Common myeloid progenitor, CD34-positive (primary cell): ENCODE results near the gene MIF.

Source experiments
- CTCF ChIA-PET: fragments of 350-600 bp; sonication (Branson Sonifier 250); formaldehyde crosslinking; loops from one replicate; lab custom pipeline; 2021; ENCODE audit warnings: antibody characterized with exemption; lab: Charles Lee
- POLR2A ChIA-PET: fragments of 350-600 bp; sonication (Branson Sonifier 250); formaldehyde crosslinking; loops from one replicate; lab custom pipeline; 2021; ENCODE audit warnings: antibody characterized with exemption; lab: Charles Lee
- DNase-seq, 3 donors: peaks; one replicate each; pipeline versions ENCODE4 v3.0.0 to v3.0.0-alpha.2; 2013
- H3K27ac ChIP-seq, 2 experiments: 1 replicate in 1 of 2; 2 replicates in 1 of 2; pipeline ENCODE4 v1.7.0; 2013; ENCODE audit warnings: inconsistent platforms in 2 of 2, low read length in 2 of 2, mild to moderate bottlenecking in 2 of 2, low read depth in 1 of 2, moderate library complexity in 1 of 2; ENCODE audit not compliant: severe bottlenecking in 2 of 2, insufficient read depth in 1 of 2, poor library complexity in 1 of 2
- H3K27me3 ChIP-seq, 5 experiments: replicated peaks in 2 of 5; 1 replicate in 3 of 5; 2 replicates in 2 of 5; pipeline versions ENCODE4 v1.6.1 to v1.7.0; 2013; ENCODE audit warnings: low read length in 4 of 5, mild to moderate bottlenecking in 2 of 5, moderate library complexity in 2 of 5, inconsistent platforms in 1 of 5; ENCODE audit not compliant: insufficient read depth in 5 of 5, control insufficient read depth in 4 of 5
- H3K36me3 ChIP-seq, 4 experiments: 1 replicate in 2 of 4; 2 replicates in 2 of 4; pipeline versions ENCODE4 v1.6.1 to v1.7.0; 2013; ENCODE audit warnings: low read length in 3 of 4, control low read depth in 1 of 4, mild to moderate bottlenecking in 1 of 4; ENCODE audit not compliant: control insufficient read depth in 4 of 4, insufficient read depth in 4 of 4
- H3K4me1 ChIP-seq, 4 experiments: 1 replicate in 3 of 4; 2 replicates in 1 of 4; pipeline versions ENCODE4 v1.6.1 to v1.7.1; 2013; ENCODE audit warnings: low read length in 3 of 4, mild to moderate bottlenecking in 3 of 4, control low read depth in 1 of 4, inconsistent platforms in 1 of 4, moderate library complexity in 1 of 4; ENCODE audit not compliant: control insufficient read depth in 4 of 4, insufficient read depth in 4 of 4; ENCODE audit errors: control extremely low read depth in 1 of 4
- H3K4me3 ChIP-seq, 7 experiments: 1 replicate in 4 of 7; 2 replicates in 3 of 7; pipeline versions ENCODE4 v1.5.1 to v1.7.0; 2013; ENCODE audit warnings: mild to moderate bottlenecking in 7 of 7, low read length in 6 of 7, moderate library complexity in 6 of 7, inconsistent platforms in 2 of 7, low read depth in 2 of 7, control low read depth in 1 of 7; ENCODE audit not compliant: insufficient read depth in 4 of 7, control insufficient read depth in 1 of 7; ENCODE audit errors: extremely low read depth in 1 of 7
- H3K9me3 ChIP-seq, 5 experiments: 1 replicate in 4 of 5; 2 replicates in 1 of 5; pipeline versions ENCODE4 v1.6.1 to v1.7.1; 2013; ENCODE audit warnings: low read length in 4 of 5, mild to moderate bottlenecking in 2 of 5, inconsistent platforms in 1 of 5, low read depth in 1 of 5, moderate library complexity in 1 of 5; ENCODE audit not compliant: control insufficient read depth in 4 of 5, insufficient read depth in 2 of 5; ENCODE audit errors: control extremely low read depth in 1 of 5
- WGBS: methylation state at CpG from one replicate; pipeline ENCODE4 v1.1.5; 2013; ENCODE audit not compliant: insufficient coverage; 5-methylcytosine and 5-hydroxymethylcytosine counted together

MIF gene

GRCh38 chr22:23889620-23890019, 4.6 kb upstream of the MIF start:
- no peak for DNase-seq
- ChIA-PET POLR2A (interaction anchor here (0.6 kb wide), 1 partner anchor 20 kb away, joined by 3 read pairs; no protein-coding TSS in a partner anchor), CTCF (interaction anchor here (1.5 to 2.2 kb wide), 2 partner anchors 26 to 30 kb away, joined by 4 to 7 read pairs; no protein-coding TSS in a partner anchor)
- WGBS, result 86% methylated on average over 5 of the region's 5 CpGs
- H3K9me3 ChIP-seq, result no peaks in the 10 kb centered on the region
- peaks cover 4 to 11% (median 10%) of the 10 kb centered on the region in 4 experiments for H3K4me1 ChIP-seq
- no peak overlapping the region for H3K4me3 ChIP-seq
- no peaks in the 10 kb centered on the region for H3K36me3 ChIP-seq
- no peak overlapping the region for H3K27ac ChIP-seq
- no peaks in the 10 kb centered on the region for H3K27me3 ChIP-seq

DNA sequence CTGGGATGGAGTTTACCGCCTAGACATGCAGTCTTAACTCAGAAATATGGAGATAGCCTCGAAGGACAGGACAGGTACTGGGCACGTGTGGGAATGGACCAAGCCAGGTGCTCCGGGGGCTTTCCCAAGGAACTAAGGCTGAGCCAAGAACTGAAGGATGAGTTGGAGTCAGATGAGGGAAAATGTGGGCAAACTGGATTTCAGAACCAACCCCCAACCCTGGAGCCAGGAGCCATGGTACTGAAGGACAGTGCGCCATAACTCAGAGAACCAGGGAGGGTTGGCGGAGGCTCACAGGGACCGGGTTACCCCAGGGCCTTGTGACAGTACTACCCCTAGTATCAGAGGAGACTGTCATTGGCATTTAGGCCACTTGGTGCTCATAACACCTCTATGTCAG, 2.5 kb upstream of the MIF start:
- CTCF ChIA-PET, result no interaction called here
- peaks cover 4 to 27% (median 21%) of the 10 kb centered on the region in 4 experiments for H3K4me1 ChIP-seq
- no peak overlapping the region for H3K27ac ChIP-seq
- H3K4me3 ChIP-seq, result no peak overlapping the region
- H3K9me3 ChIP-seq, result no peaks in the 10 kb centered on the region
- 85% methylated on average over 7 of the region's 7 CpGs for WGBS
- POLR2A ChIA-PET, result no interaction called here
- H3K36me3 ChIP-seq, result peaks cover 0 to 13% (median 6%) of the 10 kb centered on the region in 4 experiments
- no peak for DNase-seq
- H3K27me3 ChIP-seq, result no peaks in the 10 kb centered on the region

- Histone ChIP-seq H3K4me3 (no peak overlapping the region), H3K9me3 (no peaks in the 10 kb centered on the region), H3K36me3 (peaks cover 0 to 17% (median 11%) of the 10 kb centered on the region in 4 experiments), H3K27me3 (no peaks in the 10 kb centered on the region), H3K27ac (no peak overlapping the region), H3K4me1 (peaks cover 4 to 28% (median 23%) of the 10 kb centered on the region in 4 experiments)
- no peak for DNase-seq
- ChIA-PET CTCF (no interaction called here), POLR2A (no interaction called here)
- 100% methylated on average over 1 of the region's 2 CpGs for WGBS
These were observed 2.1 kb upstream of the MIF start for GRCh38 chr22:23892130-23892529.

- Histone ChIP-seq H3K4me1 (peaks cover 4 to 28% (median 23%) of the 10 kb centered on the region in 4 experiments), H3K27ac (no peak overlapping the region), H3K27me3 (no peaks in the 10 kb centered on the region), H3K9me3 (no peaks in the 10 kb centered on the region), H3K36me3 (peaks cover 0 to 22% (median 13%) of the 10 kb centered on the region in 4 experiments), H3K4me3 (no peak overlapping the region)
- CTCF ChIA-PET, result interaction anchor here (1.3 to 2.6 kb wide), 3 partner anchors 9 to 20 kb away, joined by 4 to 21 read pairs (median 6); no protein-coding TSS in a partner anchor
- WGBS, result 95% methylated on average over 4 of the region's 4 CpGs
- no peak for DNase-seq
- POLR2A ChIA-PET, result no interaction called here
These were observed 1.5 kb upstream of the MIF start for GRCh38 chr22:23892706-23893105.

DNA sequence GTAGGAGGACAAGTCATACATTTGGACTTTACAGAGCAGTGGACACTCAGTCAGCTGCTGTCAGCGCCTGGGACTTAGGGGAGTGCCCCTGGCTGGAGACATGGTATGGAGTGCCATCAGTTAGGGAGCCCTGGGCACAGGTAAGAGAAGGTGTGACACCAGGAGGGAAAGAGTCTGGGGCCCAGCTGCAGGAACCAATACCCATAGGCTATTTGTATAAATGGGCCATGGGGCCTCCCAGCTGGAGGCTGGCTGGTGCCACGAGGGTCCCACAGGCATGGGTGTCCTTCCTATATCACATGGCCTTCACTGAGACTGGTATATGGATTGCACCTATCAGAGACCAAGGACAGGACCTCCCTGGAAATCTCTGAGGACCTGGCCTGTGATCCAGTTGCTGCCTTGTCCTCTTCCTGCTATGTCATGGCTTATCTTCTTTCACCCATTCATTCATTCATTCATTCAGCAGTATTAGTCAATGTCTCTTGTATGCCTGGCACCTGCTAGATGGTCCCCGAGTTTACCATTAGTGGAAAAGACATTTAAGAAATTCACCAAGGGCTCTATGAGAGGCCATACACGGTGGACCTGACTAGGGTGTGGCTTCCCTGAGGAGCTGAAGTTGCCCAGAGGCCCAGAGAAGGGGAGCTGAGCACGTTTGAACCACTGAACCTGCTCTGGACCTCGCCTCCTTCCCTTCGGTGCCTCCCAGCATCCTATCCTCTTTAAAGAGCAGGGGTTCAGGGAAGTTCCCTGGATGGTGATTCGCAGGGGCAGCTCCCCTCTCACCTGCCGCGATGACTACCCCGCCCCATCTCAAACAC, 850 bp upstream of the MIF start:
- Histone ChIP-seq H3K27me3 (no peaks in the 10 kb centered on the region), H3K4me1 (peaks cover 4 to 34% (median 25%) of the 10 kb centered on the region in 4 experiments), H3K9me3 (no peaks in the 10 kb centered on the region), H3K27ac (peak overlapping the region; percentile 66 to 90), H3K36me3 (peaks cover 0 to 25% (median 13%) of the 10 kb centered on the region in 4 experiments), H3K4me3 (peak overlapping the region; percentile 63 to 81 (median 79))
- WGBS, result 26% methylated on average over 10 of the region's 11 CpGs
- POLR2A ChIA-PET, result interaction anchor here (1.3 to 1.4 kb wide), 2 partner anchors 16 to 20 kb away, joined by 4 to 5 read pairs; no protein-coding TSS in a partner anchor
- CTCF ChIA-PET, result interaction anchor here (0.6 to 2.6 kb wide), 9 partner anchors 10 to 173 kb away, joined by 3 to 21 read pairs (median 6); no protein-coding TSS in a partner anchor
- DNase-seq, result no peak

DNA sequence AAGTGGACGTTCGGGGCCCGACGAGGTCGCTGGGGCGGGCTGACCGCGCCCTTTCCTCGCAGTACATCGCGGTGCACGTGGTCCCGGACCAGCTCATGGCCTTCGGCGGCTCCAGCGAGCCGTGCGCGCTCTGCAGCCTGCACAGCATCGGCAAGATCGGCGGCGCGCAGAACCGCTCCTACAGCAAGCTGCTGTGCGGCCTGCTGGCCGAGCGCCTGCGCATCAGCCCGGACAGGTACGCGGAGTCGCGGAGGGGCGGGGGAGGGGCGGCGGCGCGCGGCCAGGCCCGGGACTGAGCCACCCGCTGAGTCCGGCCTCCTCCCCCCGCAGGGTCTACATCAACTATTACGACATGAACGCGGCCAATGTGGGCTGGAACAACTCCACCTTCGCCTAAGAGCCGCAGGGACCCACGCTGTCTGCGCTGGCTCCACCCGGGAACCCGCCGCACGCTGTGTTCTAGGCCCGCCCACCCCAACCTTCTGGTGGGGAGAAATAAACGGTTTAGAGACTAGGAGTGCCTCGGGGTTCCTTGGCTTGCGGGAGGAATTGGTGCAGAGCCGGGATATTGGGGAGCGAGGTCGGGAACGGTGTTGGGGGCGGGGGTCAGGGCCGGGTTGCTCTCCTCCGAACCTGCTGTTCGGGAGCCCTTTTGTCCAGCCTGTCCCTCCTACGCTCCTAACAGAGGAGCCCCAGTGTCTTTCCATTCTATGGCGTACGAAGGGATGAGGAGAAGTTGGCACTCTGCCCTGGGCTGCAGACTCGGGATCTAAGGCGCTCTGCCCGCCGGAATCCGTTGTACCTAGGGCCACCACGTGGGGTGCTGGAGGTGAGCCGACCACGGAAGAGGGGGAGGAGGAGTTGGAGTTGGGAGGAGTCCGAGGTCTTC, 771 bp downstream of the MIF start:
- no peaks in the 10 kb centered on the region for H3K27me3 ChIP-seq
- no peaks in the 10 kb centered on the region for H3K9me3 ChIP-seq
- H3K4me3 ChIP-seq, result peak overlapping the region; percentile 63 to 81 (median 79)
- H3K27ac ChIP-seq, result peak overlapping the region; percentile 15 to 90
- peak; percentile 64 to 77 (median 67) for DNase-seq
- peaks cover 2 to 29% (median 13%) of the 10 kb centered on the region in 4 experiments for H3K36me3 ChIP-seq
- CTCF ChIA-PET, result interaction anchor here (0.7 to 2.6 kb wide), 8 partner anchors 8 to 171 kb away, joined by 3 to 21 read pairs (median 6); no protein-coding TSS in a partner anchor
- peaks cover 4 to 34% (median 25%) of the 10 kb centered on the region in 4 experiments for H3K4me1 ChIP-seq
- POLR2A ChIA-PET, result interaction anchor here (1.2 to 1.4 kb wide), 3 partner anchors 8 to 19 kb away, joined by 4 to 5 read pairs (median 5); no protein-coding TSS in a partner anchor
- WGBS, result under 1% methylated on average over 63 of the region's 79 CpGs
